Lung (tissue), 12 donors: Measurements from ENCODE around the gene HCRTR1. TPM values are rescaled to one million over a fixed set of nuclear protein-coding genes. Genes with fewer than 3 reads are reported as not detected.

Experiments
- ATAC-seq: fragments of 200-7000 bp; cut with Tn5 transposase; one replicate; pipeline ENCODE4 v1.9.1; 2020; ENCODE audit warnings: moderate number of reproducible peaks; ENCODE audit not compliant: insufficient read depth, low FRiP score
- DNase-seq, 3 donors: peaks; one replicate each; pipeline ENCODE4 v3.0.0-alpha.2; 2013 to 2017
- H3K27ac ChIP-seq, 2 donors: one replicate each; pipeline ENCODE4 v1.5.1; 2013; ENCODE audit warnings: mild to moderate bottlenecking in 2 of 2, moderate library complexity in 2 of 2, control low read depth in 1 of 2, inconsistent platforms in 1 of 2, low read depth in 1 of 2, low read length in 1 of 2
- H3K27me3 ChIP-seq, 3 donors: one replicate each; pipeline ENCODE4 v1.5.1; 2013; ENCODE audit warnings: low read length in 2 of 3; ENCODE audit not compliant: control insufficient read depth in 3 of 3, insufficient read depth in 3 of 3
- H3K36me3 ChIP-seq, 4 donors: one replicate each; pipeline ENCODE4 v1.5.1; 2013; ENCODE audit warnings: low read length in 4 of 4, mild to moderate bottlenecking in 1 of 4, moderate library complexity in 1 of 4; ENCODE audit not compliant: control insufficient read depth in 4 of 4, insufficient read depth in 4 of 4
- H3K4me1 ChIP-seq, 5 donors: one replicate each; pipeline ENCODE4 v1.5.1; 2013; ENCODE audit warnings: low read length in 5 of 5, mild to moderate bottlenecking in 2 of 5, moderate library complexity in 1 of 5; ENCODE audit not compliant: control insufficient read depth in 5 of 5, insufficient read depth in 5 of 5
- H3K4me3 ChIP-seq: one replicate; pipeline ENCODE4 v1.5.1; 2013; ENCODE audit warnings: mild to moderate bottlenecking, control low read depth, moderate library complexity
- H3K9ac ChIP-seq, 2 donors: one replicate each; pipeline ENCODE4 v1.5.1; 2013; ENCODE audit warnings: low read length in 2 of 2, control low read depth in 1 of 2; ENCODE audit not compliant: insufficient read depth in 1 of 2
- H3K9me3 ChIP-seq, 4 donors: one replicate each; pipeline ENCODE4 v1.5.1; 2013; ENCODE audit warnings: low read length in 3 of 4, mild to moderate bottlenecking in 1 of 4, moderate library complexity in 1 of 4; ENCODE audit not compliant: control insufficient read depth in 4 of 4, insufficient read depth in 3 of 4
- CTCF ChIP-seq: IDR thresholded peaks from 2 replicates; pipeline ENCODE4 v1.5.1; 2012; ENCODE audit warnings: mild to moderate bottlenecking; ENCODE audit errors: control extremely low read depth, extremely low read depth
- WGBS, 2 donors: extraction: QIAGEN DNeasy Blood & Tissue Kit; methylation state at CpG; one replicate each; pipeline ENCODE4 v1.1.7; 2013; 5-methylcytosine and 5-hydroxymethylcytosine counted together
- polyA plus RNA-seq, 2 donors: library from polyadenylated mRNA; stranded (reverse); fragments of 200-250 nt; gene quantifications; one replicate each; pipeline ENCODE4 v1.2.1, GENCODE V29; 2013
- total RNA-seq, 2 donors: library from RNA; depleted of rRNA in 1 of 2; stranded (reverse); fragments of >200 nt in 1 of 2; gene quantifications; one replicate each; pipeline ENCODE4 v1.2.1, GENCODE V29; 2014 to 2021
- donor health status: control.
- donor health status: control.
- donor health status: Bipolar disorder and iron deficiency.
- donor health status: healthy.
- donor health status: DM: yes; HTN: yes; CAD: no.

Gene HCRTR1
- total and polyA plus RNA-seq, 4 donors: 0.08 to 0.14 TPM; not detected in 2

DNA sequence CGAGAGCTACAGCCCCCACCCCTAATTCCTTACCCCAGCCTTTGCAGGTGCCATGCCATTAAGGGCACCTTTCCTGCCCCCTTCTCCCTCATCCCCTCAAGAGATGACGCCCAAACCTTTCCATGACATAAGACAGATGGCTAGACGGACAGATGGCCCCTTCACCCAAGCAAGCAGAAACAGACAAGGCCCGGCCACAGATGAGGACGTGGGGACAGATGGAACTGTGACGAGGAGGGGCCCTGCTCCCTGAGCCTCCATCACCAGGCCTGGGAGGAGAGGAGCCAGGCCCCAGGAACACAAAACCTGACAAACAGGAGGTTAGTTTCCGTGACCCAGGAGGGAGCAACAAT, 51.9 kb downstream of the HCRTR1 start:
- TF ChIP-seq CTCF: no peak
- Histone ChIP-seq H3K4me3 (no peak overlapping the region), H3K36me3 (peaks cover 0 to 34% (median 6%) of the 10 kb centered on the region in 4 donors), H3K27me3 (no peaks in the 10 kb centered on the region), H3K4me1 (peaks cover 0 to 29% (median 15%) of the 10 kb centered on the region in 5 donors), H3K27ac (peak overlapping the region; percentile 19 to 25), H3K9me3 (no peaks in the 10 kb centered on the region), H3K9ac (peak overlapping the region in 1 of 2 donors; percentile 65)
- WGBS, 2 donors: 44 to 60% methylated on average over 7 of the region's 7 CpGs
- ATAC-seq: no peak
- no peak for DNase-seq

DNA sequence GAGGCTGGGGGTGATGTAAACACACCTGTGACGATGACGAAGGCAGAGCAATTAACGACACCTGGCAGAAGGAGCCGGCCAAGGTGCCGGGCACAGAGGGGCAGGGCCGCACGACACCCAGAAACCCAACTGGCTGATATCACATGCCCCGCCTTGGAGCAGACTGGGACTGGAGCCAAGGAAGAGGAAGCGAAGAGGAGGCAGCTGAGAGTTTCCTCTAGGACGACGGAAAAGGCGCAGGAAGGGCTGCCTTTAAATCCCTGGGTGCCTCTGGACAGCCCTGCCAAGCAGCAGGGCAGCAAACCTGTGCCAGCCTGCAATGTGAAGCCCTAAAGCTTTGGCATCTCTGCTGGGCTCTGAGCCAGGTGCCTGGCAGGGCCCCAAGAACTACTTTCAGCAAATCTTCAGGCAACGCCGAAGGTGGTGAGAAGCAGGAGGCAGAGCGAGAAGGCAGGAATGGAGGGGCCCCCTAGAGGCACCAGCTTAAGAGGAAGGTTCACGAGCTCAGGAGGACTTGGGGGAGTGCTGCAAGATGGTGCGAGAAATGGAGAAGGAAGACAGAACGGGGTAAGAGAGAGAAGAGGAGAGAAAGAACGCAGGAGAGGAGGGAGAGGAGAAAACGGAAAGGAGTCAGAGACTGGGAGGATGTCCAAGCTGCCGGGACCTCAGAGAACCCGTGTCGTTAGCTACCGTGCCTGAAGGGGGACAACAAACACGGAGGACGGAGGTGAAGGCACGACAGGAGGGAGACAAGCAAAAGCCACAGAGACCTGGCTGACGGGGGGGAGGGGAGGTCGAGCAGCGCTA, 52.5 kb downstream of the HCRTR1 start:
- DNase-seq: peak; percentile 79 to 88 (median 82)
- H3K9ac ChIP-seq: peak overlapping the region; percentile 26 to 65
- no peaks in the 10 kb centered on the region for H3K9me3 ChIP-seq
- peaks cover 0 to 29% (median 15%) of the 10 kb centered on the region in 5 donors for H3K4me1 ChIP-seq
- no peak overlapping the region for H3K4me3 ChIP-seq
- peaks cover 0 to 38% (median 8%) of the 10 kb centered on the region in 4 donors for H3K36me3 ChIP-seq
- 8% methylated on average over 30 of the region's 30 CpGs for WGBS, 2 donors
- peak overlapping the region; percentile 14 to 25 for H3K27ac ChIP-seq
- no peaks in the 10 kb centered on the region for H3K27me3 ChIP-seq
- TF ChIP-seq CTCF: no peak
- ATAC-seq: peak; percentile 28

GRCh38 chr1:31670593-31670964, 53.1 kb downstream of the HCRTR1 start:
- H3K27ac ChIP-seq: peak overlapping the region in 1 of 2 donors; percentile 25
- ATAC-seq (no peak), DNase-seq (peak in 1 of 3 donors; percentile 55)
- peaks cover 0 to 40% (median 8%) of the 10 kb centered on the region in 4 donors for H3K36me3 ChIP-seq
- H3K9me3 ChIP-seq: no peaks in the 10 kb centered on the region
- no peaks in the 10 kb centered on the region for H3K27me3 ChIP-seq
- H3K4me1 ChIP-seq: peaks cover 0 to 26% (median 15%) of the 10 kb centered on the region in 5 donors
- 61 to 62% methylated on average over 6 of the region's 6 CpGs for WGBS, 2 donors
- peak overlapping the region; percentile 26 to 65 for H3K9ac ChIP-seq
- TF ChIP-seq CTCF: no peak
- no peak overlapping the region for H3K4me3 ChIP-seq
